AG04450 (cell line): ENCODE measurements around the gene CD1D. TPM values are rescaled to one million over a fixed set of nuclear protein-coding genes. Genes with fewer than 3 reads are reported as not detected.

Source experiments
- CTCF ChIA-PET: fragments of 300-600, 350-600 bp; formaldehyde crosslinking; extraction: SDS; loops from one replicate; lab custom pipeline; 2022; ENCODE audit warnings: antibody characterized with exemption, inconsistent platforms; lab: Charles Lee
- POLR2A ChIA-PET: fragments of 350-600 bp; formaldehyde crosslinking; extraction: SDS; loops from one replicate; lab custom pipeline; 2021; ENCODE audit warnings: antibody characterized with exemption, inconsistent platforms; lab: Yijun Ruan, JAX
- DNase-seq: peaks from one replicate; pipeline ENCODE4 v3.0.0-alpha.2; 2011; ENCODE audit warnings: low read depth, low spot score
- H3K27ac ChIP-seq: one replicate; pipeline ENCODE4 v1.5.1; 2012; ENCODE audit warnings: low read depth, low read length, control low read depth
- H3K27me3 ChIP-seq: one replicate; pipeline ENCODE4 v1.6.0; 2012; ENCODE audit warnings: low read length; ENCODE audit not compliant: control insufficient read depth, insufficient read depth
- H3K4me3 ChIP-seq: 2 replicates; pipeline ENCODE4 v1.5.1; 2011; ENCODE audit warnings: mild to moderate bottlenecking, low read depth, low read length, control low read depth
- H3K9me3 ChIP-seq: 2 replicates; pipeline ENCODE4 v1.5.1; 2012; ENCODE audit warnings: low read length; ENCODE audit not compliant: control insufficient read depth, insufficient read depth
- CTCF ChIP-seq: IDR thresholded peaks from 2 replicates; pipeline ENCODE4 v1.5.1; 2011; ENCODE audit warnings: low read depth, low read length, control low read depth, inconsistent platforms
- polyA plus RNA-seq: library from polyadenylated mRNA; depleted of rRNA; stranded (reverse); fragments of >200 nt; gene quantifications from 2 replicates; pipeline ENCODE4 v1.2.3, GENCODE V29; 2011

The CD1D gene
- polyA plus RNA-seq, 1 experiment = not detected

- no peak for DNase-seq
- no peak overlapping the region for H3K27ac ChIP-seq
- ChIA-PET POLR2A (no interaction called here), CTCF (interaction anchor here (0.6 to 1.4 kb wide), 4 partner anchors 22 to 183 kb away, joined by 3 to 6 read pairs (median 4); no protein-coding TSS in a partner anchor)
- H3K27me3 ChIP-seq = peaks cover 2% of the 10 kb centered on the region
- no peak overlapping the region for H3K4me3 ChIP-seq
- TF ChIP-seq CTCF = no peak
- H3K9me3 ChIP-seq = no peaks in the 10 kb centered on the region
Observed at GRCh38 chr1:158146165-158146564, 34.5 kb upstream of the CD1D start.

- no peak for DNase-seq
- Histone ChIP-seq H3K27ac (no peak overlapping the region), H3K4me3 (no peak overlapping the region), H3K27me3 (peaks cover 2% of the 10 kb centered on the region), H3K9me3 (no peaks in the 10 kb centered on the region)
- CTCF ChIA-PET = interaction anchor here (1.3 kb wide), 1 partner anchor 22 kb away, joined by 5 read pairs; no protein-coding TSS in a partner anchor
- POLR2A ChIA-PET = no interaction called here
- no peak for TF ChIP-seq CTCF
Observed at GRCh38 chr1:158146739-158147138, 34.0 kb upstream of the CD1D start.

- Histone ChIP-seq H3K27ac (no peak overlapping the region), H3K27me3 (peaks cover 2% of the 10 kb centered on the region), H3K9me3 (no peaks in the 10 kb centered on the region), H3K4me3 (no peak overlapping the region)
- no peak for TF ChIP-seq CTCF
- CTCF ChIA-PET = interaction anchor here (1.3 kb wide), 1 partner anchor 22 kb away, joined by 5 read pairs; no protein-coding TSS in a partner anchor
- DNase-seq = no peak
- POLR2A ChIA-PET = no interaction called here
Observed at GRCh38 chr1:158147401-158147800, 33.3 kb upstream of the CD1D start.

- Histone ChIP-seq H3K27me3 (no peaks in the 10 kb centered on the region), H3K27ac (no peak overlapping the region), H3K4me3 (no peak overlapping the region), H3K9me3 (no peaks in the 10 kb centered on the region)
- CTCF ChIA-PET = interaction anchor here (1.3 kb wide), 1 partner anchor 23 kb away, joined by 5 read pairs; no protein-coding TSS in a partner anchor
- DNase-seq = no peak
- TF ChIP-seq CTCF = no peak
- POLR2A ChIA-PET = no interaction called here
Observed at GRCh38 chr1:158147869-158148268, 32.8 kb upstream of the CD1D start.

GRCh38 chr1:158148468-158148867, 32.2 kb upstream of the CD1D start:
- no peak overlapping the region for H3K4me3 ChIP-seq
- no peak for TF ChIP-seq CTCF
- no peaks in the 10 kb centered on the region for H3K9me3 ChIP-seq
- no peak for DNase-seq
- H3K27ac ChIP-seq = no peak overlapping the region
- H3K27me3 ChIP-seq = no peaks in the 10 kb centered on the region
- POLR2A ChIA-PET = no interaction called here
- CTCF ChIA-PET = interaction anchor here (1.3 to 1.8 kb wide), 3 partner anchors 31 to 184 kb away, joined by 4 to 5 read pairs (median 5); no protein-coding TSS in a partner anchor
